ENCODE measurements around the gene CHMP1B. TPM values are rescaled to one million over a fixed set of nuclear protein-coding genes. Genes with fewer than 3 reads are reported as not detected.

CHMP1B gene
- total RNA-seq, 1 donor from 2014 or later = 29.4 TPM

DNA sequence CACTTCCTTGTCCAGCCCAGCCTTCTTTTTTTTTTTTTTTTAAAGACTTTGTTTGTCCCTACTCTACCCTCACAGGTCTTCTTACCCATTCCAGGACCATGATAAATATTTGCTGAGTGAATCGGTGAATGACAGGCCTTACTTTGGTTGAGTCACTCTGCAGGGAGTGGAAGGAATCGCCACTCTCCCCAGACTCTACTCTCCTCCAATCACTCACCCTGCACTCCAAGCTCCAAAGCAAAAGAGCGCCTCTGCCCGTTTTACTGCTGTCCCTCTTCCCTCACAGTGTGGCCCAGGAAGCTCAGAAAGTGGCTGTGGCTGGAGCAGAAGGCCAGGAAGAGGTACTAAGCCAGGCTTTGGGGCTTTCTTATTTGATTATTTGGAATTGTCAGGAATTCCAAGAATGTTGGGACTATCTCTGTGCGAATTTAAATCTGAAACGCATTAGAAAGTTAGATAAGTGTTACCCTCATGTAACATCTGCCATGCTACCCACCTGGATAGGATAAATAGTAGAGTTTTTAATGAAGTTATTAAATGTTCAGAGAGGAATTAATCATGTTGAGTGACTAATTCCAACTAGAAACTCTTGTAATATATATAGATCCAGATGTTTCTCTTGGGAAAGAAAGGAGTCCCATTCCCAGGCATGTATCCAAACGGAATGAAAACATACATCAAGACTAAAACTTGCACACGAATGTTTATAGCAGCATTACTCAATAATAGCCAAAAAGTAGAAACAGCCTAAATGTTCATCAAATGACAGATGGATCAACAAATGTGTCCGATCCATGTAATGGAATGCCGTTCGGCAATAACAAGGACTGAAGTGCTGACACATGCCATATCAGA lies 43.0 kb upstream of the CHMP1B start:
- CTCF ChIA-PET = no interaction called here
- no peaks in the 10 kb centered on the region for H3K9me3 Mint-ChIP-seq
- ATAC-seq (ENCODE audit: low read depth) = no peak

DNA sequence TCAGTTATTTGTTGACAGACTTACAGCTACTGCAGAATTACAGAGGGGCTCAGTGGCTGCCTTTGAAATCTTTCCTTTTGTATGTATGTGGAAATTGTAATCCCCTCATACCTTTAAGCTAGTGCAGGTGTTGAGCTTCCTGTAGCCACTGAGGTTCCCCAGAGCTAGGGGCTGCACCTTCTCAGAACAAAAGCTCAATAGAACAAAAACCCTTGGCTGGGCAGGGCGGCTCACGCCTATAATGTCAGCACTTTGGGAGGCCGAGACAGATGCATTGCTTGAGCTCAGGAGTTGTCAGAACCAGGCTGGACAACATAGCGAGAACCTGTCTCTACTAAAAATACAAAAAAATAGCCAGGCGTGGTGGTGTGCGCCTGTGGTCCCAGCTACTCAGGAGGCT lies 41.3 kb upstream of the CHMP1B start:
- H3K4me3 Mint-ChIP-seq = no peak overlapping the region
- ATAC-seq (ENCODE audit: low read depth) (no peak), DNase-seq (no peak)
- intact Hi-C loops (cut with micrococcal nuclease) = no loop called here
- peaks cover 5% of the 10 kb centered on the region for H3K27me3 Mint-ChIP-seq
- ChIA-PET CTCF (no interaction called here), POLR2A (no interaction called here)
- TF ChIP-seq, protein P1, sequence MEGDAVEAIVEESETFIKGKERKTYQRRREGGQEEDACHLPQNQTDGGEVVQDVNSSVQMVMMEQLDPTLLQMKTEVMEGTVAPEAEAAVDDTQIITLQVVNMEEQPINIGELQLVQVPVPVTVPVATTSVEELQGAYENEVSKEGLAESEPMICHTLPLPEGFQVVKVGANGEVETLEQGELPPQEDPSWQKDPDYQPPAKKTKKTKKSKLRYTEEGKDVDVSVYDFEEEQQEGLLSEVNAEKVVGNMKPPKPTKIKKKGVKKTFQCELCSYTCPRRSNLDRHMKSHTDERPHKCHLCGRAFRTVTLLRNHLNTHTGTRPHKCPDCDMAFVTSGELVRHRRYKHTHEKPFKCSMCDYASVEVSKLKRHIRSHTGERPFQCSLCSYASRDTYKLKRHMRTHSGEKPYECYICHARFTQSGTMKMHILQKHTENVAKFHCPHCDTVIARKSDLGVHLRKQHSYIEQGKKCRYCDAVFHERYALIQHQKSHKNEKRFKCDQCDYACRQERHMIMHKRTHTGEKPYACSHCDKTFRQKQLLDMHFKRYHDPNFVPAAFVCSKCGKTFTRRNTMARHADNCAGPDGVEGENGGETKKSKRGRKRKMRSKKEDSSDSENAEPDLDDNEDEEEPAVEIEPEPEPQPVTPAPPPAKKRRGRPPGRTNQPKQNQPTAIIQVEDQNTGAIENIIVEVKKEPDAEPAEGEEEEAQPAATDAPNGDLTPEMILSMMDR (IDR thresholded peaks at IDR 0.05) = no peak
- no peaks in the 10 kb centered on the region for H3K9me3 Mint-ChIP-seq
- no peaks in the 10 kb centered on the region for H3K36me3 Mint-ChIP-seq (ENCODE audit: low read depth)
- H3K4me1 Mint-ChIP-seq = no peaks in the 10 kb centered on the region
- no peak overlapping the region for H3K27ac Mint-ChIP-seq

More for the DNA sequence above, 43.0 kb upstream of the CHMP1B start:
- Mint-ChIP-seq H3K27me3 (peaks cover 5% of the 10 kb centered on the region), H3K27ac (no peak overlapping the region), H3K4me3 (no peak overlapping the region), H3K36me3 (ENCODE audit: low read depth) (no peaks in the 10 kb centered on the region), H3K4me1 (no peaks in the 10 kb centered on the region)
- POLR2A ChIA-PET = no interaction called here
- intact Hi-C loops (cut with micrococcal nuclease) = no loop called here
- TF ChIP-seq, protein P1 (IDR thresholded peaks at IDR 0.05) = no peak
- DNase-seq = no peak

DNA sequence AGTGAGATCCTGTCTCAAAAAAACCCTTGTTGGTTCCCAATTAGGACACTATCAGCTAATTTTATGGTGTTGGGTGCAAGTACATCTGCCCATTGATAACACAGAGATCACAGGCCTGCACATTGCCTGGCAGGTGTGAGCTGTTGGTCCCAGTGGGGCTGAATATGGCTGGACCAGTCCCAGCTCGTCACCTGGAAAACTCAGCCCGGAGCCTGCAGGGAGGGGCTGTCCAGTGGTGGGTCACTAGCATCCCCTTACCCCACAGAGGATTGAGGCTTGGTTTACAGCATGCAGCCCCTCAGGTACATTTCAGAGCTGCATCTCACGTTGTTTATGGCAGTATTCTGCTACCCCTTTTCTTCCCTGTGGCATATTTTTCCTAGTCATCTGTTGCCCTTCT lies 40.8 kb upstream of the CHMP1B start:
- intact Hi-C loops (cut with micrococcal nuclease) = no loop called here
- Mint-ChIP-seq H3K36me3 (ENCODE audit: low read depth) (no peaks in the 10 kb centered on the region), H3K4me1 (no peaks in the 10 kb centered on the region), H3K27me3 (peaks cover 5% of the 10 kb centered on the region), H3K9me3 (no peaks in the 10 kb centered on the region), H3K27ac (no peak overlapping the region), H3K4me3 (no peak overlapping the region)
- ChIA-PET CTCF (no interaction called here), POLR2A (no interaction called here)
- ATAC-seq (ENCODE audit: low read depth) = no peak
- DNase-seq = no peak
- TF ChIP-seq, protein P1 (IDR thresholded peaks at IDR 0.05) = no peak

DNA sequence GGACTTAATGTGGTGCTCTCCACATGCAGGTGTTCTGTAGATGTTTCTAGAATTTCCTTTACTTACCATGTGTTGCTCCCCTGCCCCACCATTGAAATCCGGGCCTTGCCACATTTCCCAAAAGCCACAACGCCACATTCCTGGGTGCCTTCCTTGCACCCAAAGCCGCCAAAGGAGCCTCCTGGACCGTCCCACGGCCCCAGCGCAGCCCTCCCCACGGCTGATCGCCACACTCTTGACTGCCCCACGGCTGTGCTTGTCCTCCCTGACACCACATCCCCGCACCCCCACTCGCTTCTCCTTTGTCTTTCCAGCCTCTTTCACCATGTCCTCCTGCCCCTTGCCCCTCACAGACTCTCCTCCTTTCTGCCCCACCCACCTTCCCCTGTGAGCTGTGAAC lies 40.2 kb upstream of the CHMP1B start:
- ChIA-PET POLR2A (no interaction called here), CTCF (no interaction called here)
- TF ChIP-seq, protein P1 (IDR thresholded peaks at IDR 0.05) = no peak
- DNase-seq = no peak
- intact Hi-C loops (cut with micrococcal nuclease) = no loop called here
- H3K4me3 Mint-ChIP-seq = no peak overlapping the region
- peaks cover 5% of the 10 kb centered on the region for H3K27me3 Mint-ChIP-seq
- no peak for ATAC-seq (ENCODE audit: low read depth)
- H3K36me3 Mint-ChIP-seq (ENCODE audit: low read depth) = no peaks in the 10 kb centered on the region
- no peaks in the 10 kb centered on the region for H3K9me3 Mint-ChIP-seq
- H3K4me1 Mint-ChIP-seq = no peaks in the 10 kb centered on the region
- no peak overlapping the region for H3K27ac Mint-ChIP-seq

DNA sequence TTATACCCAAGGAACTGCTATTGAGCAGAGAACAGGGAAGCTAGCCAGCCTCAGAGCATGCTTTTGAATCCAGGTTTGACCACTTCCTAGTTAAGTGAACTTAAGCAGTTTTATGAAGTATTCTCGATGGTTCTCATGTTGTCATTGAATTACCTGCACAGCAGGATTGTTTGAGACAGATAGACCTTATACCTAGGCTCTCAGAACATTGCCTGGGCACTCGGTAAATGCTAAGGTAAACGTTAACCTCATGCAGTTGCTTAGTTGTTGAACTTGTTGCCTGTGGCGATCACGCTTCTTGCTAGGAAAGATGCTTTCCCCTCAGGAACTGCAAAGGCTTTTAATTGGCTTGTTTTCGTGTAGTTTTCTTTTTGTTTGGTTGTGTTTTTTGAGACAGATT lies 34.0 kb upstream of the CHMP1B start:
- Mint-ChIP-seq H3K27ac (no peak overlapping the region), H3K4me1 (no peaks in the 10 kb centered on the region), H3K9me3 (peaks cover 4% of the 10 kb centered on the region), H3K4me3 (no peak overlapping the region), H3K27me3 (no peaks in the 10 kb centered on the region), H3K36me3 (ENCODE audit: low read depth) (no peaks in the 10 kb centered on the region)
- DNase-seq (no peak), ATAC-seq (ENCODE audit: low read depth) (no peak)
- ChIA-PET POLR2A (no interaction called here), CTCF (no interaction called here)
- TF ChIP-seq, protein P1 (IDR thresholded peaks at IDR 0.05) = no peak
- intact Hi-C loops (cut with micrococcal nuclease) = no loop called here
